Ishikawa (cell line): ENCODE results near the gene IFNGR2.

Experiments
- CEBPB ChIP-seq: IDR thresholded peaks from 2 replicates; pipeline ENCODE4 v1.6.1; 2012
- CREB1 ChIP-seq: IDR thresholded peaks from 2 replicates; pipeline ENCODE4 v1.6.1; 2012; ENCODE audit warnings: low read depth
- EGR1 ChIP-seq: IDR thresholded peaks from 2 replicates; pipeline ENCODE4 v1.6.1; 2012
- EP300 ChIP-seq: IDR thresholded peaks from 2 replicates; pipeline ENCODE4 v1.6.1; 2012; ENCODE audit warnings: borderline replicate concordance
- FOXM1 ChIP-seq: IDR thresholded peaks from 2 replicates; pipeline ENCODE4 v1.6.1; 2012; ENCODE audit warnings: low read depth, borderline replicate concordance
- MAX ChIP-seq: IDR thresholded peaks from 2 replicates; pipeline ENCODE4 v1.6.1; 2012
- NFIC ChIP-seq: IDR thresholded peaks from 2 replicates; pipeline ENCODE4 v1.6.1; 2012
- RAD21 ChIP-seq: IDR thresholded peaks from 2 replicates; pipeline ENCODE4 v1.6.1; 2012; ENCODE audit warnings: low read depth
- TAF1 ChIP-seq: IDR thresholded peaks from 2 replicates; pipeline ENCODE4 v1.6.1; 2012; ENCODE audit warnings: low read depth, mild to moderate bottlenecking
- TCF12 ChIP-seq: IDR thresholded peaks from 2 replicates; pipeline ENCODE4 v1.6.1; 2012; ENCODE audit warnings: low read depth
- TEAD4 ChIP-seq: IDR thresholded peaks from 2 replicates; pipeline ENCODE4 v1.6.1; 2012
- USF1 ChIP-seq: IDR thresholded peaks from 2 replicates; pipeline ENCODE4 v1.6.1; 2012
- YY1 ChIP-seq: IDR thresholded peaks from 2 replicates; pipeline ENCODE4 v1.6.1; 2012; ENCODE audit warnings: low read depth
- ZBTB7A ChIP-seq: IDR thresholded peaks from 2 replicates; pipeline ENCODE4 v1.6.1; 2012; ENCODE audit warnings: low read depth
- TF ChIP-seq, protein P1 (sequence below): IDR thresholded peaks from 2 replicates; pipeline ENCODE4 v1.6.1; 2012; ENCODE audit warnings: low read depth, mild to moderate bottlenecking

Gene IFNGR2

DNA sequence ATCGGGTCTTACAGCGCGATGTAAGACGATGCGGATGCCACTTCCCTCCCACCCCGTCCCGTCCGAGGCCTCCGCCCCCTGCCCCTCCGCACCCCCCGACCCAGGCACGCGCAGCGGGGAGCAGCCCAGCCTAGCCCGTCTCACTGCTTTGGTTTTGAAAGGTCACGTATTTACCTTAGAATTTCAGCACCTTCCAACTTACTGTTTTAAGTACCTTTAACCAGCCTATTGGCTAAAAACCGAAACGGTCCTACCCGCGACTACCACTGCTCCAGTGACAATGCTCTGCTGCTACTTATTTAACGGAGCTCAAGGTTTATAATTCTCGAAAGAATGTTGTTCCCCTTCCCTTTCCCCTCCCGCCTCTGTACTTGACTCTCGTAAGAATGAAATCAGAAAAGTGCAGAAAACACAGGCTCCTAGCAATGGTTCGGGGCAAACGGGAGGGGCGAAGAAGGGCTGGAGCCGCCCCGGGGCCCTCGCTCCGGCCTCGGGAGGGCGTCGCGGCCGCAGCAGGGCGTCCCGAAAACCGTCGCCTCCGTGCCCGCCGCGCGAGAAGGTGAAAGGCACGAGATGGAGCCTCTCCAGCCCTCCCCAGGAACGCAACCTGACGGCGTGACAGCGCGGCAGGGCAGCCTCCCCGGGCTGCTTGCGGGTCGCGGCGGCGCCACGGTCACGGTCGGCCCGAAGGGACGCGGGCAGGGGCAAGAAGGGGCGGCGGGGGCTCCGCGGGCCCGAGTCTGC lies 75.9 kb downstream of the IFNGR2 start:
- TF ChIP-seq TAF1 (no peak), ZBTB7A (peak; percentile 59; the same call in 1 of the 2 replicates), MAX (peak; percentile 46; the same call in 1 of the 2 replicates)

- peak; percentile 69 for TF ChIP-seq TAF1
- no peak for TF ChIP-seq TEAD4
- no peak for TF ChIP-seq TCF12
- TF ChIP-seq YY1: peak; percentile 2
- TF ChIP-seq EGR1: peak; percentile 98
- no peak for TF ChIP-seq MAX
Measured at GRCh38 chr21:33479679-33480480, 76.7 kb downstream of the IFNGR2 start, which contains the start of gene TMEM50B. Gene TMEM50B (minus strand): TSS chr21:33479974. CDS start chr21:33468885, 11,089 bp downstream.

- TF ChIP-seq FOXM1 (no peak), TEAD4 (no peak), TCF12 (no peak), MAX (no peak), EP300 (no peak), ZBTB7A (no peak), NFIC (no peak)
Measured at GRCh38 chr21:33480481-33481103, 77.4 kb downstream of the IFNGR2 start.

GRCh38 chr21:33481314-33481943 lies 78.2 kb downstream of the IFNGR2 start:
- no peak for TF ChIP-seq ZBTB7A
- no peak for TF ChIP-seq TEAD4
- TF ChIP-seq, protein P1, sequence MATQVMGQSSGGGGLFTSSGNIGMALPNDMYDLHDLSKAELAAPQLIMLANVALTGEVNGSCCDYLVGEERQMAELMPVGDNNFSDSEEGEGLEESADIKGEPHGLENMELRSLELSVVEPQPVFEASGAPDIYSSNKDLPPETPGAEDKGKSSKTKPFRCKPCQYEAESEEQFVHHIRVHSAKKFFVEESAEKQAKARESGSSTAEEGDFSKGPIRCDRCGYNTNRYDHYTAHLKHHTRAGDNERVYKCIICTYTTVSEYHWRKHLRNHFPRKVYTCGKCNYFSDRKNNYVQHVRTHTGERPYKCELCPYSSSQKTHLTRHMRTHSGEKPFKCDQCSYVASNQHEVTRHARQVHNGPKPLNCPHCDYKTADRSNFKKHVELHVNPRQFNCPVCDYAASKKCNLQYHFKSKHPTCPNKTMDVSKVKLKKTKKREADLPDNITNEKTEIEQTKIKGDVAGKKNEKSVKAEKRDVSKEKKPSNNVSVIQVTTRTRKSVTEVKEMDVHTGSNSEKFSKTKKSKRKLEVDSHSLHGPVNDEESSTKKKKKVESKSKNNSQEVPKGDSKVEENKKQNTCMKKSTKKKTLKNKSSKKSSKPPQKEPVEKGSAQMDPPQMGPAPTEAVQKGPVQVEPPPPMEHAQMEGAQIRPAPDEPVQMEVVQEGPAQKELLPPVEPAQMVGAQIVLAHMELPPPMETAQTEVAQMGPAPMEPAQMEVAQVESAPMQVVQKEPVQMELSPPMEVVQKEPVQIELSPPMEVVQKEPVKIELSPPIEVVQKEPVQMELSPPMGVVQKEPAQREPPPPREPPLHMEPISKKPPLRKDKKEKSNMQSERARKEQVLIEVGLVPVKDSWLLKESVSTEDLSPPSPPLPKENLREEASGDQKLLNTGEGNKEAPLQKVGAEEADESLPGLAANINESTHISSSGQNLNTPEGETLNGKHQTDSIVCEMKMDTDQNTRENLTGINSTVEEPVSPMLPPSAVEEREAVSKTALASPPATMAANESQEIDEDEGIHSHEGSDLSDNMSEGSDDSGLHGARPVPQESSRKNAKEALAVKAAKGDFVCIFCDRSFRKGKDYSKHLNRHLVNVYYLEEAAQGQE: no peak
- TF ChIP-seq RAD21: no peak
- TF ChIP-seq EGR1: no peak
- TF ChIP-seq YY1: no peak
- TF ChIP-seq CREB1: no peak
- no peak for TF ChIP-seq CEBPB
- TF ChIP-seq FOXM1: no peak
- TF ChIP-seq TCF12: no peak
- no peak for TF ChIP-seq EP300
- no peak for TF ChIP-seq NFIC
- TF ChIP-seq USF1: no peak
- no peak for TF ChIP-seq MAX
- no peak for TF ChIP-seq TAF1
